HG02759 (cell line): ENCODE measurements around the gene MSRB1.

Experiments used
- ATAC-seq: cut with Tn5 transposase; IDR thresholded peaks from one replicate; pipeline ENCODE4 v1.9.1; 2021; ENCODE audit warnings: mild to moderate bottlenecking, moderate library complexity; ENCODE audit not compliant: unreplicated experiment

Gene MSRB1

DNA sequence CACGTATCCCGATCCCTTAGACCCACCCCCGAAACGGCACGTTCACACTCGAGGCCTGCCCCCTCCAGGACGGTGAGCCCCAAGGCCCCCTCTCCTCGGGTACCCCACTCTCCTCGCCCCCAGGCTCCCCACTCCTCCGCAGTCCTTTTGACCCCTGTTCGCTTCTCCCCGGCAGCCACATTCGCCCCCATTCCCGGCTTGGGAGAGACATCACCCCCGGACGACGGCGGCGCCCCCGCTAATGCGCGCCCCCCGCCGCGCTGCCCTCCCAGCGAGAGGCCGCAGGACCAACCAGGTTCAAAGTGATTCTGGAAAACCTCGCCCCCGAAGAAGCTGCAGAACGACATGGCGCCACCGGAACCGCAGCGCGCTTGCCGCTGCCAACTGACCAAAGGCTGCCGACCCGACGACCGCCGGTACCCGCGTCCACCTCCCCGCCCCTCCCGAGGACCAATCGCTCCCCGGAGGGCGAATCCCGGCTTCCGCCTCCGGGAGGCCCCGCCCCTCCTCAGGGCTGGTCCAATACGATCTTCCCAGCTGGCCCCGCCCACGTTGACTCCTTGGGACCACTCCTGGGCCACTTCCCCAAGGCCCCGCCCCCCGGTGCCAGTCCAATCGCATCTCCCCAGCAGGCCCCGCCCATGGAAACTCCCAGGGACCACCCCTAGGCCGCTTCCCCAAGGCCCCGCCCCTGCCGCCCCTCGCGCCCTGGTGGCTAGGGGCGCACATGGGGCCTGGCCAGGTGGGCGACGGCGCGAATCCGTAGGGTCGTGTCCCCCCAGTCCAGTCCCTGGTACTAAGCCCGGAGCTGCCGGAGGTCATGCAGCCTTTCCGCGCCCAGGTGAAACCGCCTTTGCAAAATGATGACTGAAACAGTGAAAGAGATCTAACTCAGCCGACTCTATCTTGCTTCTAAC is at the start of gene MSRB1:
Gene MSRB1 (minus strand): TSS at position 390 of the 917 bp plus-strand sequence. CDS start 43 bp downstream, at position 347.
- peak; percentile 92 for ATAC-seq

DNA sequence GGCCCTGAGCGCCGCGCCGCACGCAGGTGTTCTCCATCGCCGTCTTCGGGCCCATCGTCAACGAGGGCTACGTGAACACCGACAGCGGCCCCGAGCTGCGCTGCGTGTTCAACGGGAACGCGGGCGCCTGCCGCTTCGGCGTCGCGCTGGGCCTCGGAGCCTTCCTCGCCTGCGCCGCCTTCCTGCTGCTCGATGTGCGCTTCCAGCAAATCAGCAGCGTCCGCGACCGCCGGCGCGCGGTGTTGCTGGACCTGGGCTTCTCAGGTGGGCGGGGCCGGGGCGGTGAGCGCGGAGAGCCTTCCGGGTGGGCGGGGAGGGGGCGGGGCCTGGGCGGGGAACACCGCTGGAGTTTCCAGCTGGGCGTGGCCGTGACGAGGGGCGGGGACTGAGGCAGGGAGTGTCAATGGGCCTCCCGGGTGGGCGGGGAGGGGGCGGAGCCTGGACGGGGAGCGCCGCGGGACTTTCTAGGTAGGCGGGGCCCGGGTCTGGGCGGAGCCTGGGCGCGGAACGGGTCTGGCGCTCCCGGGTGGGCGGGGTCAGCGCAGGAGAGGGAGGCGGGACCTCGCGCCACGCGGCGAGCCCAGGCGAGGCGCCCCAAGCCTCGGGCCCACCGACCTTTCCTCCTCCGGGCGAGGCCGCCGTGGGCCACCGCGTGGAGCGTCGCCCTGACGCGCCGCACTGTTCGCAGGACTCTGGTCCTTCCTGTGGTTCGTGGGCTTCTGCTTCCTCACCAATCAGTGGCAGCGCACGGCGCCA is 49.1 kb upstream of the MSRB1 start:
- peak; percentile 60 for ATAC-seq

DNA sequence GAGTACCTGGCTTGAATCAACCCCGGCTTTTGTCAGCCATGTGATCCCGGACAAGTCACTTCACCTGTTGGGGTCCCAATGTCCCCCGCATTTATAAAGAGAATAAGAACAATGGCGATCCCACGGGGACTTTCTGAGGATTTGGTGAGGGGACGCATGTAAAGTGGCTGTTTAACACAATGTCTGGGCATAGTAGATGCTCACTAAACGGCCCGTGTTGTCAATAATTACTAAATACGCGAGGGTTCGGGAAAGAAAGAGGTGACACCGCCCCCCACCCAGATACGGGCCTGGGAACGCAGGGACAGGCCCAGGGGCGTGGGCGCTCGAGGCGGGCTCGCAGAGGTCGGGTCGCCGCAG is 48.6 kb upstream of the MSRB1 start:
- ATAC-seq, result no peak

- ATAC-seq, result peak; percentile 30
These were observed 48.1 kb upstream of the MSRB1 start for GRCh38 chr16:1991135-1991551.

DNA sequence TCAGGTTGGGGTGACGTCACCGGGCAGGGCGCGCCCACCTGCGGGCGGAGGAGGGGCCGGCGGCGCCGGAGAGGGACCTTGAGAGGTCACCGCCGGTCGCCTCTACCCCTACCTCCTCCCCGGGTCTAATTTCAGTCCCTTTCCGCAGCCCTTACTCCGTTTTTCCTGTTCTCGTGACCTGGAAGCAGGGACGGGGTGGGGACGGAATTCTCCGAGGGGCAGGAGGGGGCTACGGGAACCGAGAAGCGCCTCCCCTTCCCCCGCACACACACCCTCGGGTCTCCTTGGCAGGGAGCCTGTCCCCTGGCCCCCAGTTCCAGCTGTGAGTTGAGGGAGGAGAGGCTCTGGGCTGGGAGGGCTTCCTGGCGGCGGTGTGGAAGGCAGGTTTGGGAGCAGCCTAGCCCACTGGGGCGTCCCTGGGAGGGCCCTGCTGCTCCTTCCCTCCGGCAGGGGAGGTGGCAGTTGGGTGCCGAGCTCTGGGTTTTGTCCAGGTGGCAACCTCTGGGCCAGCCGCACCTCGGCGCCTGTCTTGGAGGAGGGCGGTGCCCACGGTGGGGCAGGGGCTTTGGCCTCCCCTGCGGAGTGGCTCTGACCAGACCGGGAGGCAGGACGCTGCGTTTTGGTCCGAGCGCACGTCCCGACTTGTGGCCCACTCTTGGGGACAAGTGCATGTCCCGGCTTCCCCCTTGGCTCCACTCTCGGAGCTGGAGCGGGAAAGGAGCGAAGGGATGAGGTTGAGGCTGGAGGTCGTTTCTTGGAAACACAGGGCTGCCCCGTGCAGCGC is 47.5 kb upstream of the MSRB1 start:
- no peak for ATAC-seq

- no peak for ATAC-seq
These were observed 47.0 kb upstream of the MSRB1 start for GRCh38 chr16:1990101-1990350.

DNA sequence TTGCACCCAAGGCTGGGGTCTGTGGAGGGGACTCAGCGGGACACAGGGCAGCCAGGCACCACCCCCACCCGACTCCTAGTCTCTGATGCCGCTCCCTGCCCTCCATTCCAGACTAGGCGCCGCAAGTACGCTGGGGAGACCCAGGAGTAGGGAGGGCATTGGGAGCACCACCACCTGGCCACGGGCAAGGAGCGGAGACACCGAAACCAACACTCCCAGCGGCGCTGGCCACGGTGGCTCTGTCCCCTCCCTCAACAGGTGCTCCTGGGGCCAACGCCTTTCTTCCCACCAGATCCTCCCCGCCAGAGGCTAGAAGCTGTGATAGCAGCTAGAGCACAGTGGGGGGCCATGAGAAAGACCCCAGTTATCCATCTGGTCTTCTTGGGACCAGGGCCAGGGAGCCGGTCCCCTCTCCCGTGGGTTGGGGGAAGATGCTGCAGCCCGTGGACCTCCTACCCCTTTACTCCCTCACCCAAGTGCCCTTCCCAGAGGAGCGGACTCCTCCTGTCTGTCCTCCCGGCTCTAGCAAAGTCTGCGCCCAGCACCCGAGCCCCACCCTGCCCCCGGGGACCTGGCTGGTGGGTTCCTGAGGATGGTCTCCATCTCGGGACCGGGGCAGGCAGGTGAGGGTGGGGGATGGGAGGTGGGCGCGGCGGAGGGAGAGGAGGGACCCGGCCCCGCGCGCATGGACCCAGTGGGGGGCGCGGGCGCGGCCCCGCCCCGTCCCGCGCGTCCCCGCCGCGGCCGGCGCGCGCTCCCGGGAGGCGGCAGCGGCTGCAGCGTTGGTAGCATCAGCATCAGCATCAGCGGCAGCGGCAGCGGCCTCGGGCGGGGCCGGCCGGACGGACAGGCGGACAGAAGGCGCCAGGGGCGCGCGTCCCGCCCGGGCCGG is 46.5 kb upstream of the MSRB1 start, which contains the start of gene SYNGR3:
Gene SYNGR3 (plus strand): TSS at position 762 of the 892 bp plus-strand sequence. CDS start 133 bp downstream, outside the sequence.
- ATAC-seq, result no peak

GRCh38 chr16:1987198-1987597 is 44.2 kb upstream of the MSRB1 start:
- no peak for ATAC-seq

GRCh38 chr16:1985466-1986150 is 42.6 kb upstream of the MSRB1 start:
- no peak for ATAC-seq

GRCh38 chr16:1984347-1985225 is 41.6 kb upstream of the MSRB1 start:
- ATAC-seq, result peak; percentile 14

DNA sequence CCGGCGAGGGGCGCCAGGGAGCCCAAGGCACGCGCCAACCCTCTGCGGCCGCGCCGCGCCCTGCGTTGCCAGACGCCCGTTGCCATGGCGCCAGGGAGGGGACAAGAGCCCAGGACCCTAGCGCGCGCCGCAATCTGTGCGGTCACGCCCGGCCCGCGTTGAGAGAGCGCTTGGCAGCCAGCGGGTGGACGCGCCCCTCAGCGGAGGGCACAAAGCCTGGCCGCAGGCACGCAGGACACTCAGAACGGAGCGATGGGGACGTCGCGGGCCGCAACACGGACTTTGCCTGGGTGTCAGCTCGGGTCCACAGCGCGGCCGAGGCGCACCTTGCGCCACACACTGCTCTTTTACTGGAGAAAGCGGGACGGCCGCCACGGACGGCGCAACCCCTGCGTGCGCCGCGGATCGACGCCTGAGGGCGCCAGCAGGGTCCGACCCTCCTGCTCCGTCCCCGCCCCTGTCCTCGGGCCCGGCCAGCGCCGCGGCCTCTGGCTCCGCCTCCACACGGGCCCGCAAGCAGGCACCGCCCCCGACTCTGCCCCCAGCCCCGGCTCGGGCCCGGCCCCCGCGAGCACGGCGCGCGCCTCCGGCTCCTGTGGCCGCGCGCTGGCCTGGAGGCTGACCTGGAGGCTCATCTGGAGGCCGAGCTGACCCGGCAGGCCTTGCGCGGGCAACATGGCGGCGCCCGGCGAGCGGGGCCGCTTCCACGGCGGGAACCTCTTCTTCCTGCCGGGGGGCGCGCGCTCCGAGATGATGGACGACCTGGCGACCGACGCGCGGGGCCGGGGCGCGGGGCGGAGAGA is 40.7 kb upstream of the MSRB1 start, which contains the start of gene GFER:
Gene GFER (plus strand): TSS at position 650 of the 803 bp plus-strand sequence. CDS start 26 bp downstream, at position 676.
- peak; percentile 80 for ATAC-seq

GRCh38 chr16:1982991-1983543 is 40.1 kb upstream of the MSRB1 start:
- ATAC-seq, result no peak

DNA sequence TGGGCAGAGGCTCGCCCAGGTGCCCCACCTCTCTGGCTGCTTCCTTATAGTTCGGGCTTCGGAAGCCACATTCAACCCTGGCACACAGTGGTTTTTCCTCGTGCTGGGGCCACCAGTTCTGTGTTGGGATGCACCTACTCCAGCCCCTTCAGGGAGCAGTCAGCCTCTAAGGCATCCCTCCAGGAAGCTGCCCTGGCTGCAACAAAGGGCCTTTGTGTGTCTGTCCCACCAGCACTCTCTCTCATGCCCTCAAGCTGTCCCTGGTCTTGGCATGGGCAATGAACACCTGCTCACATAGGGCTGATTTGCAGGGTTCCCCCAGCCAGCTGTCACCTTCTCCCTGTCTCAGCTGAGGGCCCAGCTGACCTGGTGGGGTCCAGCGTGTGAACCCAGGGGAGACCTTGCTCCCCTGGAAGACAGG is 39.0 kb upstream of the MSRB1 start:
- ATAC-seq, result no peak

- no peak for ATAC-seq
These were observed 38.4 kb upstream of the MSRB1 start, which contains the start of gene NOXO1 for GRCh38 chr16:1981398-1981836. NOXO1 (minus strand) TSS chr16:1981469; CDS start chr16:1981179, 290 bp downstream.

DNA sequence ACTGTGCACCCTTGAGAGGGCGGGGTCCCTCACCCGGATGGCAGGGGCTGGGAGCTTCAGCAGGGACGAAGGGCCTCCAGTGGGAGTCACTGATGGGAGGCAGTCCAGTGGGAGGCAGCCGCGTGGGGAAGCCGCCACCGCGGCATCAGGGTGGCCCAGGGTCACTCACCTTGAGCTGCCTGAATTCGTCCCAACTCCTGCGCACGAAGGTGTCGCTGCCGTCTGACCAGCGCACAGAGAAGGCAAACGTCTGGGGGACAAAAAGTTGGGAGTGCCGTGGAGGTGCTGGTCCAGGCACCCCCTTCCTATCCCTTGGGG is 37.7 kb upstream of the MSRB1 start:
- no peak for ATAC-seq

DNA sequence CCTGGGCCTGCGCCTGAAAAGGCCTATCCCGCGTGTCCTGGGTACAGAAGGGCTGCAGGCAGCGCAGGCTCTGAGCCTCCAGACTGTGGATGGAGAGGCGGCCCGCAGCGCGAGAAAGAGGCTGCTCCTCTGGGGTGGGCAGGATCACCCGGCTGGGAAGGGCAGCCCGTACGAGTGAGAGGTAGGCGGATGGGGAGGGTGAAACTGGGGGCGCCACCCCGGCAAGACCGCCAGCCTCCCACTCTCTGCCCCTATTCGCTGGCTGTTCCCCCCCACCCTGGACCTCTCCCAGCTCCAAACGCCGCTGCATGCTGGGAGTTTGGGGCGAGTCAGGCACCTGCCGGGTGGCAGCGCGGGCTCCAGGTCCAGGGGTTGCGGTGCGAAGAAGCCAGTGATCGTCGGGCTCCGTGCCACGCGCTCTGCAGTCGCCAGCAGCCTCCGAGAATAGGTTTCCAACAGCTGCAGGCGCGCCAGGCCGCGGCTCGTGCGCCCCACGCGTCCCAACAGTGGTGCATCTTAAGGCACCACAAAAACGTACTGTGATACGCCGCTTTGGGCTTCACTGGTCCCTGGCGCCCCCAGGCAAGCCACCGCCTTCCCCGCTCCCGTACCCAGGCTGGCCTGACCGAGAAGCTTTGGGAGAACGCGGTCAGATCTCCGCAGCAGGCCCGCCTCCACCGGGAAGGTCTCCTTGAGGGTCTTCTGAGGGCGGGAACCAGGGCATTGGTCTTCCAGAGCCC is 37.2 kb upstream of the MSRB1 start:
- ATAC-seq, result no peak
